ENCODE data around the gene HELB.
"Not testable (repeated sequence)": the region's sequence is repeated elsewhere in the genome, so short reads cannot be mapped to it uniquely, and the experiment has no call there.

The HELB gene

GRCh38 chr12:66303316-66303804 is 1.1 kb downstream of the HELB start:
- not testable (repeated sequence) for DNase-seq (ENCODE audit: low read depth)

- no peak for DNase-seq (ENCODE audit: low read depth)
Observed at GRCh38 chr12:66304296-66304900, 2.1 kb downstream of the HELB start.

GRCh38 chr12:66309606-66310005 is 7.3 kb downstream of the HELB start:
- DNase-seq (ENCODE audit: low read depth): no peak

GRCh38 chr12:66312189-66312588 is 9.9 kb downstream of the HELB start:
- DNase-seq (ENCODE audit: low read depth): no peak

- DNase-seq (ENCODE audit: low read depth): no peak
Observed at GRCh38 chr12:66314278-66314677, 12.0 kb downstream of the HELB start.

GRCh38 chr12:66319266-66319954 is 17.1 kb downstream of the HELB start:
- DNase-seq (ENCODE audit: low read depth): no peak

- no peak for DNase-seq (ENCODE audit: low read depth)
Observed at GRCh38 chr12:66320996-66321395, 18.7 kb downstream of the HELB start.

- DNase-seq (ENCODE audit: low read depth): no peak
Observed at GRCh38 chr12:66321435-66321834, 19.1 kb downstream of the HELB start.

- DNase-seq (ENCODE audit: low read depth): no peak
Observed at GRCh38 chr12:66323017-66323416, 20.7 kb downstream of the HELB start.

- DNase-seq (ENCODE audit: low read depth): no peak
Observed at GRCh38 chr12:66329941-66330340, 27.6 kb downstream of the HELB start.

- no peak for DNase-seq (ENCODE audit: low read depth)
Observed at GRCh38 chr12:66331016-66331415, 28.7 kb downstream of the HELB start.

- no peak for DNase-seq (ENCODE audit: low read depth)
Observed at GRCh38 chr12:66331814-66332213, 29.5 kb downstream of the HELB start.

- DNase-seq (ENCODE audit: low read depth): no peak
Observed at GRCh38 chr12:66335746-66336145, 33.5 kb downstream of the HELB start.

GRCh38 chr12:66337381-66338010 is 35.2 kb downstream of the HELB start:
- no peak for DNase-seq (ENCODE audit: low read depth)

- DNase-seq (ENCODE audit: low read depth): no peak
Observed at GRCh38 chr12:66340131-66340530, 37.8 kb downstream of the HELB start.

GRCh38 chr12:66341126-66341525 is 38.8 kb downstream of the HELB start:
- DNase-seq (ENCODE audit: low read depth): no peak

GRCh38 chr12:66345212-66345611 is 42.9 kb downstream of the HELB start:
- no peak for DNase-seq (ENCODE audit: low read depth)

GRCh38 chr12:66345956-66346355 is 43.7 kb downstream of the HELB start:
- DNase-seq (ENCODE audit: low read depth): no peak

GRCh38 chr12:66351301-66351700 is 49.0 kb downstream of the HELB start:
- DNase-seq (ENCODE audit: low read depth): no peak

GRCh38 chr12:66352197-66352596 is 49.9 kb downstream of the HELB start:
- no peak for DNase-seq (ENCODE audit: low read depth)

GRCh38 chr12:66352899-66353298 is 50.6 kb downstream of the HELB start:
- DNase-seq (ENCODE audit: low read depth): no peak

- DNase-seq (ENCODE audit: low read depth): no peak
Observed at GRCh38 chr12:66354291-66354690, 52.0 kb downstream of the HELB start.

GRCh38 chr12:66359300-66359699 is 57.0 kb downstream of the HELB start:
- no peak for DNase-seq (ENCODE audit: low read depth)

All from stimulated activated CD8-positive, alpha-beta memory T cell treated with anti-CD3 and anti-CD28 coated beads, Interleukin-15, amount 100 ng/mL, for 24 hours (primary cell).